Osteoblast (primary cell): ENCODE data around the gene IL17C. TPM values are rescaled to one million over a fixed set of nuclear protein-coding genes. Genes with fewer than 3 reads are reported as not detected.
"Not testable (repeated sequence)": the region's sequence is repeated elsewhere in the genome, so short reads cannot be mapped to it uniquely, and the experiment has no call there.

ENCODE experiments used
- DNase-seq: peaks from one replicate; pipeline ENCODE4 v3.0.0; 2011; ENCODE audit warnings: low spot score, mixed read lengths; ENCODE audit not compliant: insufficient read length; ENCODE audit errors: missing footprints
- H2AFZ ChIP-seq: 2 replicates; pipeline ENCODE4 v1.6.0; 2011; ENCODE audit warnings: mild to moderate bottlenecking, low read length
- H3K27ac ChIP-seq: 2 replicates; pipeline ENCODE4 v1.5.1; 2011; ENCODE audit warnings: mild to moderate bottlenecking, low read depth, low read length, moderate library complexity
- H3K27me3 ChIP-seq: 2 replicates; pipeline ENCODE4 v1.6.0; 2012; ENCODE audit warnings: mild to moderate bottlenecking, control low read depth, inconsistent platforms, low read length, moderate library complexity; ENCODE audit not compliant: insufficient read depth
- H3K36me3 ChIP-seq: 2 replicates; pipeline ENCODE4 v1.5.1; 2011; ENCODE audit warnings: mild to moderate bottlenecking, low read length, control low read depth, moderate library complexity; ENCODE audit not compliant: insufficient read depth
- H3K4me1 ChIP-seq: 2 replicates; pipeline ENCODE4 v1.5.1; 2011; ENCODE audit warnings: mild to moderate bottlenecking, low read length, control low read depth, moderate library complexity; ENCODE audit not compliant: insufficient read depth
- H3K4me2 ChIP-seq: 2 replicates; pipeline ENCODE4 v1.6.0; 2011; ENCODE audit warnings: mild to moderate bottlenecking, low read length; ENCODE audit not compliant: insufficient read depth
- H3K4me3 ChIP-seq: fragments of 200-600 bp; sonication (generic); 3 replicates; pipeline ENCODE4 v1.5.1; 2012; ENCODE audit warnings: mild to moderate bottlenecking, low read length, inconsistent platforms; ENCODE audit not compliant: insufficient read depth
- H3K79me2 ChIP-seq: 2 replicates; pipeline ENCODE4 v1.6.0; 2012; ENCODE audit warnings: mild to moderate bottlenecking, low read length, control low read depth, inconsistent platforms; ENCODE audit not compliant: insufficient read depth
- H3K9me3 ChIP-seq: 2 replicates; pipeline ENCODE4 v1.5.1; 2011; ENCODE audit warnings: low read depth, low read length, control low read depth
- H4K20me1 ChIP-seq: 2 replicates; pipeline ENCODE4 v1.6.0; 2012; ENCODE audit warnings: mild to moderate bottlenecking, low read length, control low read depth; ENCODE audit not compliant: insufficient read depth
- CTCF ChIP-seq: IDR thresholded peaks from 2 replicates; pipeline ENCODE4 v1.5.1; 2011; ENCODE audit warnings: mild to moderate bottlenecking, low read depth, low read length, moderate library complexity; ENCODE audit errors: extremely low read depth
- total RNA-seq: library from RNA; depleted of rRNA; stranded (reverse); fragments of >200 nt; gene quantifications from 2 replicates; pipeline ENCODE4 v1.2.3, GENCODE V29; 2012

Gene IL17C
- total RNA-seq, 1 donor: under 0.01 TPM

- peaks cover 14% of the 10 kb centered on the region for H3K79me2 ChIP-seq
- H3K4me1 ChIP-seq: peaks cover 6% of the 10 kb centered on the region
- no peaks in the 10 kb centered on the region for H4K20me1 ChIP-seq
- H2AFZ ChIP-seq: no peak overlapping the region
- H3K9me3 ChIP-seq: no peaks in the 10 kb centered on the region
- H3K27ac ChIP-seq: no peak overlapping the region
- DNase-seq: peak; percentile 64
- H3K4me3 ChIP-seq: no peak overlapping the region
- H3K4me2 ChIP-seq: no peak overlapping the region
- H3K27me3 ChIP-seq: no peaks in the 10 kb centered on the region
- no peaks in the 10 kb centered on the region for H3K36me3 ChIP-seq
- peak; percentile 16 for TF ChIP-seq CTCF
Measured at GRCh38 chr16:88667461-88667860, 29.1 kb downstream of the IL17C start.

GRCh38 chr16:88669493-88669892, 31.1 kb downstream of the IL17C start:
- Histone ChIP-seq H3K4me2 (peak overlapping the region; percentile 72), H2AFZ (peak overlapping the region; percentile 47)
- not testable (repeated sequence) for H4K20me1 ChIP-seq, H3K4me1 ChIP-seq, H3K79me2 ChIP-seq, H3K36me3 ChIP-seq, H3K27ac ChIP-seq, H3K4me3 ChIP-seq, H3K27me3 ChIP-seq, DNase-seq, H3K9me3 ChIP-seq

- H3K27ac ChIP-seq: no peak overlapping the region
- H3K4me2 ChIP-seq: peak overlapping the region; percentile 72
- no peaks in the 10 kb centered on the region for H3K27me3 ChIP-seq
- H3K4me1 ChIP-seq: peaks cover 6% of the 10 kb centered on the region
- H3K36me3 ChIP-seq: peaks cover 5% of the 10 kb centered on the region
- DNase-seq: peak; percentile 91
- no peak for TF ChIP-seq CTCF
- no peaks in the 10 kb centered on the region for H3K9me3 ChIP-seq
- H4K20me1 ChIP-seq: no peaks in the 10 kb centered on the region
- H2AFZ ChIP-seq: peak overlapping the region; percentile 47
- H3K79me2 ChIP-seq: no peaks in the 10 kb centered on the region
- H3K4me3 ChIP-seq: peak overlapping the region; percentile 38
Measured at GRCh38 chr16:88669980-88670379, 31.6 kb downstream of the IL17C start.

GRCh38 chr16:88671806-88672205, 33.4 kb downstream of the IL17C start:
- no peak for TF ChIP-seq CTCF
- no peaks in the 10 kb centered on the region for H3K9me3 ChIP-seq
- no peaks in the 10 kb centered on the region for H4K20me1 ChIP-seq
- no peak overlapping the region for H3K27ac ChIP-seq
- H2AFZ ChIP-seq: no peak overlapping the region
- H3K4me1 ChIP-seq: peaks cover 6% of the 10 kb centered on the region
- DNase-seq: no peak
- peaks cover 5% of the 10 kb centered on the region for H3K36me3 ChIP-seq
- no peak overlapping the region for H3K4me3 ChIP-seq
- H3K79me2 ChIP-seq: no peaks in the 10 kb centered on the region
- H3K27me3 ChIP-seq: no peaks in the 10 kb centered on the region
- H3K4me2 ChIP-seq: no peak overlapping the region
